ENCODE results near the gene YAF2.

The YAF2 gene

DNA sequence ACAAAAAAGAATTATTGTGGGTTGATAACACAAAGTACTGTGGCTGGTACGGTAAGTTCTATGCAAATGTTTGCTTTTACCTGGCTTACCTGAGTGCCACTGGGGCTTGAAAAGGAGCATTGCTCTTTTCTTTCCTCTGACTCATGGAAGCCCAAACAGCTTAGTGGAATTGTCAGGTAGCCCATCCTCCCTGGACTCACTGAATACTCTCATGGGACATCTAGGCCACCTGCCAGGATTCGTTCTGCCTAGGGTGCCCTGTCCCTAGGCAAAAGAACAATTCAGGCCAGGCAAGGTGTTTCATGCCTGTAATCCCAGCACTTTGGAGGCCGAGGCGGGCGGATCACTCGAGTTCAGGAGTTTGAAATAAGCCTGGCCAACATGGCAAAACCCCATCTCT is 22.5 kb upstream of the YAF2 start:
- no peak overlapping the region for H3K4me3 ChIP-seq (ENCODE audit: low read depth, low read length, poor library complexity, severe bottlenecking)
- H3K9me3 ChIP-seq (ENCODE audit: low read length): no peaks in the 10 kb centered on the region
- H3F3A ChIP-seq (ENCODE audit: insufficient read depth, low read length): no peaks in the 10 kb centered on the region
- no peaks in the 10 kb centered on the region for H3K27me3 ChIP-seq (ENCODE audit: insufficient read depth, low read length)
- H3K36me3 ChIP-seq (ENCODE audit: insufficient read depth, low read length): no peaks in the 10 kb centered on the region
- H3K27ac ChIP-seq (ENCODE audit: low read depth, low read length, poor library complexity, severe bottlenecking): no peak overlapping the region
- no peak overlapping the region for H2AFZ ChIP-seq (ENCODE audit: low read length)
- no peaks in the 10 kb centered on the region for H3K9me2 ChIP-seq (ENCODE audit: low read depth, low read length)
- TF ChIP-seq EZH2 (IDR thresholded peaks at IDR 0.05; ENCODE audit: borderline replicate concordance, low read length): no peak
- TF ChIP-seq, protein P1, sequence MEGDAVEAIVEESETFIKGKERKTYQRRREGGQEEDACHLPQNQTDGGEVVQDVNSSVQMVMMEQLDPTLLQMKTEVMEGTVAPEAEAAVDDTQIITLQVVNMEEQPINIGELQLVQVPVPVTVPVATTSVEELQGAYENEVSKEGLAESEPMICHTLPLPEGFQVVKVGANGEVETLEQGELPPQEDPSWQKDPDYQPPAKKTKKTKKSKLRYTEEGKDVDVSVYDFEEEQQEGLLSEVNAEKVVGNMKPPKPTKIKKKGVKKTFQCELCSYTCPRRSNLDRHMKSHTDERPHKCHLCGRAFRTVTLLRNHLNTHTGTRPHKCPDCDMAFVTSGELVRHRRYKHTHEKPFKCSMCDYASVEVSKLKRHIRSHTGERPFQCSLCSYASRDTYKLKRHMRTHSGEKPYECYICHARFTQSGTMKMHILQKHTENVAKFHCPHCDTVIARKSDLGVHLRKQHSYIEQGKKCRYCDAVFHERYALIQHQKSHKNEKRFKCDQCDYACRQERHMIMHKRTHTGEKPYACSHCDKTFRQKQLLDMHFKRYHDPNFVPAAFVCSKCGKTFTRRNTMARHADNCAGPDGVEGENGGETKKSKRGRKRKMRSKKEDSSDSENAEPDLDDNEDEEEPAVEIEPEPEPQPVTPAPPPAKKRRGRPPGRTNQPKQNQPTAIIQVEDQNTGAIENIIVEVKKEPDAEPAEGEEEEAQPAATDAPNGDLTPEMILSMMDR (IDR thresholded peaks at IDR 0.05; ENCODE audit: low read length): no peak
- H3K79me2 ChIP-seq (ENCODE audit: insufficient read depth, low read length): no peaks in the 10 kb centered on the region
- H4K20me1 ChIP-seq (ENCODE audit: insufficient read depth, low read length): no peaks in the 10 kb centered on the region
- no peak overlapping the region for H3K9ac ChIP-seq (ENCODE audit: low read length)
- no peak overlapping the region for H3K4me2 ChIP-seq (ENCODE audit: low read length)
- no peaks in the 10 kb centered on the region for H3K4me1 ChIP-seq (ENCODE audit: insufficient read depth, low read length, severe bottlenecking)

DNA sequence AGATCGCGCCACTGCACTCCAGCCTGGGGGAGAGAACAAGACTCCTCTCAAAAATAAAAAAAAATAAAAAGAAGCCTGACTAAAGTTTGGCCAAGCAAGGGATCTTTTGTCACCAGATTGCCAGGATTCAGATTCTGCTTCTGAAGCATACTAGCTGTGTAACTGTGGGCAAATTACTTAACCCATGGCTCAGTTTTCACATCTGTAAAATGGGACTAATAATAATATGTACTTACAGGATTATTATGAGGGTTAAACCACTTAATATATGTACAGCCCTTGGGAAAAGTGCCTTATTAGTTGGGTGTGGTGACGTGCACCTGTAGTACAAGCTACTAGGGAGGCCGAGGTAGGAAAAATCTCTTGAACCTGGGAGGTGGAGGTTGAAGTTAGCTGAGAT is 21.7 kb upstream of the YAF2 start:
- no peaks in the 10 kb centered on the region for H3K4me1 ChIP-seq (ENCODE audit: insufficient read depth, low read length, severe bottlenecking)

DNA sequence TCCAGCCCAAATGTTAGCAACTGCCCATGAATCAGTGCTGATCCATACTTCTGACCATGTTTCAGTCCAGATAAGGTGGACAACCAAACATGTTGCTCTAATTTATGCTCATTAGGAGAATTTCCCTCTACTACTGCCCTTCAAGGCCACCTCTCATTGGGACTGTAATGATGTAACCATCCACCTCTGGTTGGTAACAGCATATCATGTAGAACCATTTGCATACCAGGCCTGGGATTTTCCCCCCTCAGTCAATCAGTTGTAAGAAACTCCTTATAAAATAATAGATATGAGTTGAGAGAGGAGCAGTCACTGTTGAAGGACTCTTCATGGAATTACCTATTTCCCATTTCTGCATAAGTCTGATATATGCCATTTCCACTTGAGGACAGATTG is 17.8 kb upstream of the YAF2 start:
- H4K20me1 ChIP-seq (ENCODE audit: insufficient read depth, low read length): no peaks in the 10 kb centered on the region
- TF ChIP-seq EZH2 (IDR thresholded peaks at IDR 0.05; ENCODE audit: borderline replicate concordance, low read length): no peak
- TF ChIP-seq, protein P1 (IDR thresholded peaks at IDR 0.05; ENCODE audit: low read length): no peak
- no peaks in the 10 kb centered on the region for H3K27me3 ChIP-seq (ENCODE audit: insufficient read depth, low read length)
- no peaks in the 10 kb centered on the region for H3K9me3 ChIP-seq (ENCODE audit: low read length)
- H3K27ac ChIP-seq (ENCODE audit: low read depth, low read length, poor library complexity, severe bottlenecking): no peak overlapping the region
- H3K36me3 ChIP-seq (ENCODE audit: insufficient read depth, low read length): no peaks in the 10 kb centered on the region
- no peak overlapping the region for H2AFZ ChIP-seq (ENCODE audit: low read length)
- H3K79me2 ChIP-seq (ENCODE audit: insufficient read depth, low read length): no peaks in the 10 kb centered on the region
- no peaks in the 10 kb centered on the region for H3K9me2 ChIP-seq (ENCODE audit: low read depth, low read length)
- H3K4me2 ChIP-seq (ENCODE audit: low read length): no peak overlapping the region
- no peaks in the 10 kb centered on the region for H3F3A ChIP-seq (ENCODE audit: insufficient read depth, low read length)
- no peak overlapping the region for H3K4me3 ChIP-seq (ENCODE audit: low read depth, low read length, poor library complexity, severe bottlenecking)
- no peak overlapping the region for H3K9ac ChIP-seq (ENCODE audit: low read length)
- no peaks in the 10 kb centered on the region for H3K4me1 ChIP-seq (ENCODE audit: insufficient read depth, low read length, severe bottlenecking)

More for the DNA sequence above, 21.7 kb upstream of the YAF2 start:
- Histone ChIP-seq H3K4me3 (ENCODE audit: low read depth, low read length, poor library complexity, severe bottlenecking) (no peak overlapping the region), H3F3A (ENCODE audit: insufficient read depth, low read length) (no peaks in the 10 kb centered on the region), H3K9me2 (ENCODE audit: low read depth, low read length) (no peaks in the 10 kb centered on the region), H2AFZ (ENCODE audit: low read length) (no peak overlapping the region), H3K9me3 (ENCODE audit: low read length) (no peaks in the 10 kb centered on the region), H3K79me2 (ENCODE audit: insufficient read depth, low read length) (no peaks in the 10 kb centered on the region), H3K4me2 (ENCODE audit: low read length) (no peak overlapping the region), H3K27me3 (ENCODE audit: insufficient read depth, low read length) (no peaks in the 10 kb centered on the region), H4K20me1 (ENCODE audit: insufficient read depth, low read length) (no peaks in the 10 kb centered on the region), H3K27ac (ENCODE audit: low read depth, low read length, poor library complexity, severe bottlenecking) (no peak overlapping the region), H3K9ac (ENCODE audit: low read length) (no peak overlapping the region), H3K36me3 (ENCODE audit: insufficient read depth, low read length) (no peaks in the 10 kb centered on the region)
- TF ChIP-seq, protein P1 (IDR thresholded peaks at IDR 0.05; ENCODE audit: low read length): no peak
- no peak for TF ChIP-seq EZH2 (IDR thresholded peaks at IDR 0.05; ENCODE audit: borderline replicate concordance, low read length)

Measured in OCI-LY1 (cell line).